Omental fat pad (tissue), 4 donors: ENCODE results near the gene KRT83. TPM values are rescaled to one million over a fixed set of nuclear protein-coding genes. Genes with fewer than 3 reads are reported as not detected.
A peak's percentile ranks its signal among the peaks of the same experiment; 100 is the strongest.

Experiments
- ATAC-seq: fragments of 150-250 bp; one replicate; pipeline ENCODE4 v1.9.1; 2016; ENCODE audit warnings: mild to moderate bottlenecking, moderate library complexity; ENCODE audit not compliant: low FRiP score
- DNase-seq: peaks from one replicate; pipeline ENCODE4 v3.0.0-alpha.2; 2019; ENCODE audit warnings: low spot score
- CTCF ChIP-seq, 3 donors: fragments of 450-650 bp; IDR thresholded peaks; one replicate each; pipeline ENCODE4 v1.5.1; 2016 to 2017; ENCODE audit warnings: antibody characterized with exemption in 3 of 3, mild to moderate bottlenecking in 3 of 3, moderate library complexity in 2 of 3
- total RNA-seq, 4 donors: library from RNA; depleted of rRNA; stranded (reverse); fragments of >200 nt; gene quantifications; one replicate each; pipeline ENCODE4 v1.1.0, GENCODE V29; 2016

The KRT83 gene
- total RNA-seq, 4 donors from 2014 or later, result not detected

- DNase-seq, result no peak
- no peak for ATAC-seq
- TF ChIP-seq CTCF (IDR thresholded peaks at IDR 0.05), result no peak
Observed at GRCh38 chr12:52285172-52285745, 35.9 kb downstream of the KRT83 start.

- ATAC-seq (no peak), DNase-seq (no peak)
- TF ChIP-seq CTCF (IDR thresholded peaks at IDR 0.05), result no peak
Observed at GRCh38 chr12:52284562-52285171, 36.5 kb downstream of the KRT83 start.

- no peak for DNase-seq
- ATAC-seq, result peak; percentile 58
- TF ChIP-seq CTCF (IDR thresholded peaks at IDR 0.05), result no peak
Observed at GRCh38 chr12:52280796-52281560, 40.2 kb downstream of the KRT83 start.

GRCh38 chr12:52280319-52280795 lies 40.8 kb downstream of the KRT83 start:
- DNase-seq (no peak), ATAC-seq (peak; percentile 60)
- no peak for TF ChIP-seq CTCF (IDR thresholded peaks at IDR 0.05)

GRCh38 chr12:52279422-52280318 lies 41.5 kb downstream of the KRT83 start:
- ATAC-seq (no peak), DNase-seq (no peak)
- TF ChIP-seq CTCF (IDR thresholded peaks at IDR 0.05), result no peak

GRCh38 chr12:52278575-52279421 lies 42.4 kb downstream of the KRT83 start:
- TF ChIP-seq CTCF (IDR thresholded peaks at IDR 0.05), result peak in 2 of 3 donors; percentile 65 to 85
- ATAC-seq (peak; percentile 78), DNase-seq (peak; percentile 47)
